Neural progenitor cell (in vitro differentiated cells): Measurements from ENCODE around the gene PDK4. TPM values are rescaled to one million over a fixed set of nuclear protein-coding genes. Genes with fewer than 3 reads are reported as not detected.

Experiments used
- DNase-seq: peaks from one replicate; pipeline ENCODE4 v3.0.0-alpha.2; 2016; ENCODE audit warnings: low spot score
- H2AFZ ChIP-seq: fragments of 200-600 bp; sonication (generic); replicated peaks from 2 replicates; pipeline ENCODE4 v1.6.1; 2016; ENCODE audit warnings: antibody characterized with exemption
- H3F3A ChIP-seq: fragments of 200-600 bp; sonication (generic); 2 replicates; pipeline ENCODE4 v1.6.1; 2016; ENCODE audit warnings: antibody characterized with exemption, low read depth
- H3K27ac ChIP-seq: fragments of 200-600 bp; sonication (generic); 2 replicates; pipeline ENCODE4 v1.5.1; 2016; ENCODE audit warnings: mild to moderate bottlenecking
- H3K27me3 ChIP-seq: fragments of 200-600 bp; sonication (generic); 2 replicates; pipeline ENCODE4 v1.6.1; 2016; ENCODE audit warnings: mild to moderate bottlenecking, moderate library complexity
- H3K36me3 ChIP-seq: fragments of 200-600 bp; sonication (generic); 2 replicates; pipeline ENCODE4 v1.5.1; 2016
- H3K4me1 ChIP-seq: fragments of 200-600 bp; sonication (generic); 2 replicates; pipeline ENCODE4 v1.6.1; 2016; ENCODE audit warnings: mixed run types
- H3K4me2 ChIP-seq: fragments of 200-600 bp; sonication (generic); 2 replicates; pipeline ENCODE4 v1.6.1; 2016
- H3K4me3 ChIP-seq: fragments of 200-600 bp; sonication (generic); 2 replicates; pipeline ENCODE4 v1.5.1; 2016
- H3K79me2 ChIP-seq: fragments of 200-600 bp; sonication (generic); 2 replicates; pipeline ENCODE4 v1.6.1; 2016; ENCODE audit warnings: low read depth
- H3K9ac ChIP-seq: fragments of 200-600 bp; sonication (generic); 2 replicates; pipeline ENCODE4 v1.6.1; 2016
- H3K9me3 ChIP-seq: fragments of 200-600 bp; sonication (generic); 2 replicates; pipeline ENCODE4 v1.5.1; 2016; ENCODE audit warnings: low read depth
- H4K20me1 ChIP-seq: fragments of 200-600 bp; sonication (generic); 2 replicates; pipeline ENCODE4 v1.6.1; 2016; ENCODE audit warnings: low read depth
- H3K27ac Mint-ChIP-seq: 3 replicates; pipeline ENCODE4 v1.8.0; 2021; ENCODE audit warnings: mixed read lengths
- H3K27me3 Mint-ChIP-seq: 2 replicates; pipeline ENCODE4 v1.8.0; 2022; ENCODE audit warnings: low read depth, mild to moderate bottlenecking, inconsistent platforms, moderate library complexity, mixed read lengths; ENCODE audit not compliant: insufficient read depth
- H3K36me3 Mint-ChIP-seq: 3 replicates; pipeline ENCODE4 v1.8.0; 2021; ENCODE audit warnings: mixed read lengths
- H3K4me1 Mint-ChIP-seq: 3 replicates; pipeline ENCODE4 v1.8.0; 2021; ENCODE audit warnings: mixed read lengths
- H3K4me3 Mint-ChIP-seq: 3 replicates; pipeline ENCODE4 v1.8.0; 2021; ENCODE audit warnings: mild to moderate bottlenecking, moderate library complexity, mixed read lengths
- H3K9me3 Mint-ChIP-seq: 3 replicates; pipeline ENCODE4 v1.8.0; 2020; ENCODE audit warnings: mixed read lengths
- CTCF ChIP-seq: fragments of 200-600 bp; sonication (generic); IDR thresholded peaks from 2 replicates; pipeline ENCODE4 v1.5.1; 2017; ENCODE audit warnings: antibody characterized with exemption, mild to moderate bottlenecking
- EZH2 ChIP-seq: fragments of 200-600 bp; sonication (generic); IDR thresholded peaks from 2 replicates; pipeline ENCODE4 v1.6.1; 2017; ENCODE audit warnings: antibody characterized with exemption, mild to moderate bottlenecking, moderate library complexity
- EZH2phosphoT487 ChIP-seq: fragments of 200-600 bp; sonication (generic); IDR thresholded peaks from 2 replicates; pipeline ENCODE4 v1.6.1; 2017; ENCODE audit warnings: antibody characterized with exemption
- total RNA-seq: library from RNA; depleted of rRNA; stranded (reverse); fragments of >200 nt; gene quantifications from 2 replicates; pipeline ENCODE4 v1.2.3, GENCODE V29; 2015; ENCODE audit warnings: low replicate concordance

The PDK4 gene
- total RNA-seq, 1 donor from 2014 or later, result not detected

- no peaks in the 10 kb centered on the region for H3K36me3 ChIP-seq
- no peaks in the 10 kb centered on the region for H3K9me3 ChIP-seq
- H3F3A ChIP-seq, result no peaks in the 10 kb centered on the region
- Mint-ChIP-seq H3K4me1 (no peaks in the 10 kb centered on the region), H3K27ac (no peak overlapping the region), H3K27me3 (no peaks in the 10 kb centered on the region), H3K36me3 (no peaks in the 10 kb centered on the region), H3K4me3 (no peak overlapping the region), H3K9me3 (no peaks in the 10 kb centered on the region)
- H4K20me1 ChIP-seq, result no peaks in the 10 kb centered on the region
- no peak overlapping the region for H2AFZ ChIP-seq
- H3K4me2 ChIP-seq, result no peak overlapping the region
- no peak for DNase-seq
- no peak overlapping the region for H3K27ac ChIP-seq
- no peak overlapping the region for H3K4me3 ChIP-seq
- H3K4me1 ChIP-seq, result no peaks in the 10 kb centered on the region
- H3K27me3 ChIP-seq, result no peaks in the 10 kb centered on the region
- no peak overlapping the region for H3K9ac ChIP-seq
- H3K79me2 ChIP-seq, result no peaks in the 10 kb centered on the region
- TF ChIP-seq CTCF, result no peak
- TF ChIP-seq EZH2, result no peak
- TF ChIP-seq EZH2phosphoT487, result no peak
These were observed 32.6 kb upstream of the PDK4 start for GRCh38 chr7:95628831-95629439.

DNA sequence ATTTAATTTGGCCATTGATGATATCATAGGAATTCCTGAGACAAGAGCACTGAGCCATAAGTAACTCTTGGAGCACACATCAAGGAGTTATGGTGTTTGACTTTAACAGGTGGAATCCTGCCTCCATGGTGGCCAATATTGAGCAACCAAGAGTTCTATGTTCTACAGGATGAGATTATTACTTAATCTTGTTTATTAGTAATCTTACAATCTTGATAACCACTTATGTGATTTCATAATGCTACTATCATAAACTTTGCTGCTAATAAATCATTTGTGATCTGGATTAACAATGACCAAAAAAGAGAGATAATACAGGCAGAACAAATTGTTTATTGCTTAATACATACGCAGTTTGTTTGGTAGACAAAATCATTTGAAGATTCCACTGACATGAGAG, 27.5 kb upstream of the PDK4 start:
- H3K4me2 ChIP-seq, result no peak overlapping the region
- no peaks in the 10 kb centered on the region for H4K20me1 ChIP-seq
- TF ChIP-seq EZH2 (no peak), EZH2phosphoT487 (no peak), CTCF (no peak)
- H3K9ac ChIP-seq, result no peak overlapping the region
- no peak overlapping the region for H3K4me3 ChIP-seq
- H3K36me3 Mint-ChIP-seq, result no peaks in the 10 kb centered on the region
- no peak overlapping the region for H3K4me3 Mint-ChIP-seq
- no peak overlapping the region for H3K27ac Mint-ChIP-seq
- H3K9me3 ChIP-seq, result no peaks in the 10 kb centered on the region
- H3K27me3 ChIP-seq, result peaks cover 13% of the 10 kb centered on the region
- no peak overlapping the region for H3K27ac ChIP-seq
- no peak for DNase-seq
- H3F3A ChIP-seq, result no peaks in the 10 kb centered on the region
- H3K79me2 ChIP-seq, result no peaks in the 10 kb centered on the region
- H3K9me3 Mint-ChIP-seq, result no peaks in the 10 kb centered on the region
- H3K4me1 Mint-ChIP-seq, result no peaks in the 10 kb centered on the region
- peaks cover 2% of the 10 kb centered on the region for H3K27me3 Mint-ChIP-seq
- H3K4me1 ChIP-seq, result no peaks in the 10 kb centered on the region
- H3K36me3 ChIP-seq, result no peaks in the 10 kb centered on the region
- no peak overlapping the region for H2AFZ ChIP-seq

- no peaks in the 10 kb centered on the region for H3K36me3 Mint-ChIP-seq
- Histone ChIP-seq H4K20me1 (no peaks in the 10 kb centered on the region), H3K9ac (no peak overlapping the region), H2AFZ (no peak overlapping the region), H3K9me3 (no peaks in the 10 kb centered on the region), H3K27me3 (peaks cover 13% of the 10 kb centered on the region), H3K27ac (no peak overlapping the region), H3F3A (no peaks in the 10 kb centered on the region), H3K4me2 (no peak overlapping the region), H3K4me3 (no peak overlapping the region), H3K36me3 (no peaks in the 10 kb centered on the region), H3K4me1 (no peaks in the 10 kb centered on the region), H3K79me2 (no peaks in the 10 kb centered on the region)
- H3K4me3 Mint-ChIP-seq, result no peak overlapping the region
- TF ChIP-seq EZH2 (no peak), EZH2phosphoT487 (no peak), CTCF (no peak)
- H3K27ac Mint-ChIP-seq, result no peak overlapping the region
- H3K27me3 Mint-ChIP-seq, result peaks cover 2% of the 10 kb centered on the region
- no peak for DNase-seq
- no peaks in the 10 kb centered on the region for H3K9me3 Mint-ChIP-seq
- H3K4me1 Mint-ChIP-seq, result no peaks in the 10 kb centered on the region
These were observed 26.5 kb upstream of the PDK4 start for GRCh38 chr7:95622859-95623258.
